Cardiac septum (tissue), 1 donor: ENCODE data around the gene SPATA2L. TPM values are rescaled to one million over a fixed set of nuclear protein-coding genes. Genes with fewer than 3 reads are reported as not detected.
"Not testable (repeated sequence)": the region's sequence is repeated elsewhere in the genome, so short reads cannot be mapped to it uniquely, and the experiment has no call there.

Source experiments
- DNase-seq: peaks from one replicate; pipeline ENCODE4 v3.0.0-alpha.2; 2020; ENCODE audit warnings: low spot score
- intact Hi-C: fragments of 100-400 bp; cut with DNase I; formaldehyde crosslinking; loops from one replicate; pipeline ENCODE4 v1.14.0; 2022
- total RNA-seq: library from RNA; stranded (reverse); fragmentation: NEBNext Ultra II Directional; extraction: Animal tissue kit (Norgen Biotek cat#: 25700); gene quantifications from one replicate; pipeline ENCODE4 v1.2.1, GENCODE V29; 2021
- donor health status: DM: no; HTN: no; CAD: no.

The SPATA2L gene
- total RNA-seq, 1 donor from 2014 or later: 4.4 TPM

- DNase-seq: peak; percentile 12
- intact Hi-C loops: no loop called here
These were observed 33.9 kb downstream of the SPATA2L start for GRCh38 chr16:89667633-89668032.

DNA sequence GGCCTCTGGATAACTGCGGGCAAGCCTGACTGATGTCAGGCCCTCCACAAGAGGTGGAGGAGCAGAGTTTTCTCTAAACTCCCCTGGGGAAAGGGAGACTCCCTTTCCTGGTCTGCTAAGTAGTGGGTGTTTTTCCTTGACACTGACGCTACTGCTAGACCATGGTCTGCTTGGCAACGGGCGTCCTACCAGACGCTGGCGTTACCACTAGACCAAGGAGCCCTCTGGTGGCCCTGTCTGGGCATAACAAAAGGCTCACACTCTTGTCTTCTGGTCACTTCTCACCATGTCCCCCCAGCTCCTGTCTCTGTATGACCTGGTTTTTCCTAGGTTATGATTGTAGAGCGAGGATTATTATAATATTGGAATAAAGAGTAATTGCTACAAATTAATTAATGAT is 34.5 kb downstream of the SPATA2L start:
- peak; percentile 61 for DNase-seq
- intact Hi-C loops: not testable (repeated sequence)

- DNase-seq: peak; percentile 33
- intact Hi-C loops: not testable (repeated sequence)
These were observed 37.3 kb downstream of the SPATA2L start for GRCh38 chr16:89664238-89664637.

GRCh38 chr16:89661215-89661614 is 40.3 kb downstream of the SPATA2L start:
- DNase-seq: no peak

GRCh38 chr16:89660146-89660545 is 41.4 kb downstream of the SPATA2L start:
- intact Hi-C loops: no loop called here
- peak; percentile 55 for DNase-seq

More at GRCh38 chr16:89661215-89661614, 40.3 kb downstream of the SPATA2L start:
- intact Hi-C loops: no loop called here

GRCh38 chr16:89658221-89658879 is 43.2 kb downstream of the SPATA2L start:
- intact Hi-C loops: no loop called here

DNA sequence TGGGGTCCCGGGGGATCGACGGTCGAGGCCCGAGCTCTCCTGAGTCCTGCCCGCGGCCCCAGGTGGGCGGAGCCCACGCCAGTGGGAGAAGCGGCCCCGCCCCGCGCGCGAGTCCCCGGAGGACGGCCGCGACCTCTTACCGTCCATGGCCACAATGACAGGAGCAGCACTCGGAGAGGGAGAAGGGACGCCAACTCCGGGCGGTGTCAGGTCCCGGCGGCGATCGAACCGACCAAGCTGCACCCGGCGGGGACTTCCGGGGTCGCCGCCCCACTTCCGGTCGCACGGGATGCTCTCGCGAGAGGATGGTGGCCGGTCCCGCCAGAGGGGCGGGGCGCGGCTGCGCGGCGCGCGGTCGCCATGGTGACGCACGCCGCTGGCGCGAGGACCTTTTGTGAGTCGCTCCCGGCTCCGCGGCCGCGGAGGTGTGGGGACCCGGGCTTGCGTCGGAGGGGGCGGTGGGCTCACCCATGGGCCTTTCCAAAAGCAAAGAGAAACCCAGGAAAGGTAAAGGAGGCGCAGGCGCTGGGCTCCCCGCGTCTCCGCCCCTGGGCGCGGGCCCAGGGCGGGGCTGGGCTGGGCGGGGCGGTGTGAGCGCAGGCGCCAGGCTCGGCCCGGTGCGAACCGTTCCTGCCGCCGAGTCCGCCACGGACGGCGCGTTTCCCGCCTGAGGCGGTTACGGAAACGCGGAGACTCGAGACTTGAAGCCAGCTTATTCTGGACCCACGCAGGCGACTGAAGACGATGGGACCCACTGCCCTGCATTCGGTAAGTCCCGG is 43.9 kb downstream of the SPATA2L start, which contains the start of the genes CHMP1A and SPATA33:
Gene CHMP1A (minus strand): TSS at position 267 of the 779 bp plus-strand sequence. CDS start 120 bp downstream, at position 147.
Gene SPATA33 (plus strand): TSS at position 395 of the 779 bp plus-strand sequence. CDS start 76 bp downstream, at position 471.
- intact Hi-C loops: no loop called here

More at GRCh38 chr16:89658221-89658879, 43.2 kb downstream of the SPATA2L start:
- DNase-seq: peak; percentile 50

DNA sequence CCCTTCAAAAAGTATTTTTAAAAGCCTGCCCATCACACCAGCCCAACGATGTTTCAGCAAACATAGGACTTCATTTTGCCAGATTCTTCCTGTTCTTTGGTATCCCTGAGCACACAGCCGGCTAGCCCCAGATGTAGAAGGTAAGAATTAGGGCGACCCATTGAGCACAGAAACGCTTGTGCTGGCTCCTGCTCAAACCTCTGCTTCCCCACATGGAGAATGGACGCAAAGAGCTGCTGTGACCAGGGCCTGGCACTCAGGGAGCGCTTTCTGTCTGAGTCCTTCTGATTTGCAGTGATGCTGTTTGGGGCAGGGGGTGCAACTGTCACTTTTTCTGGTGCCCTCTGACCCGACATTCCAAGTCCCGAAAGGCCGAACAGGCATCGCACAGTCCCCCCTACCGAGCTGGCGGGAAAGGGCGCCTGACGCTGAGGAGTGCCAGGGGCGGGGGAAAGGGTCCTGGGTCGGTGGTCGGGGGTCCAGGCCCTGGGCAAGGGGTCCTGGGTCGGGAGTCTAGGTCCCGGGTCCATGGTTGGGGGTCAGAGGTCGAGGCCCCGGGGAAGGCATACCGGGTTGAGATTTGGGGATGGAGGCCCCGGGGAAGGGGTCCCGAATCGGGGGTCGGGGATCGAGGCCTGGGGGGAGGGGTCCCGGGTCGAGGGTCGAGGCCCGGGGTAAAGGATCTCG is 44.9 kb downstream of the SPATA2L start:
- no peak for DNase-seq
- intact Hi-C loops: no loop called here

More for the DNA sequence above, 43.9 kb downstream of the SPATA2L start, which contains the start of the genes CHMP1A and SPATA33:
- peak; percentile 92 for DNase-seq

DNA sequence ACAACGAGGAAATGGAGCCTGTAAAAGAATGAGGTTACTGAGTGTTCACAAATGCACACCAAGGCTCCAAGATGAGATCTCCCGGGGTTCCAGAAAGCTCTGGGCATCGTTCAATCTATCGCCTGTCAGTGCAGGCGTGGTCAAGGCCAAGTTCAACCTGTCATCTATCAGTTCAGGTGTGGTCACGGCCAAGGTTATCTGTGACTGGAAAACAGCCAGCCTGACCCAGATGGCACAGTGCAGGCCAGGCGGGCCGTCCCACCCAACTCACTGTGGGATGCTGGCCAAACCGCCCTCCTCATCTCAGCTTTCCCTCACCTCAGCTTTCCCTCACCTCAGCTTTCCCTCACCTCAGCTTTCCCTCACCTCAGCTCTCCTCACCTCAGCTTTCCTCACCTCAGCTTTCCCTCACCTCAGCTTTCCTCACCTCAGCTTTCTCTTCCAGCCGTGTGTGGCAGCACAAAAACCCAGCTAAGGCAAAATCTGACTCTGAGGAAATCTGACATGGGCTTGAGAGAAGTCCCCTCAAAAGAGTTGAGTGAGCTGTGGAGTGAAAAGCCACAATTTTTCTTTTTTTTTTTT is 46.4 kb downstream of the SPATA2L start:
- DNase-seq: no peak

GRCh38 chr16:89653656-89654295 is 47.7 kb downstream of the SPATA2L start:
- intact Hi-C loops: no loop called here
- no peak for DNase-seq

More for the DNA sequence above, 46.4 kb downstream of the SPATA2L start:
- intact Hi-C loops: no loop called here

DNA sequence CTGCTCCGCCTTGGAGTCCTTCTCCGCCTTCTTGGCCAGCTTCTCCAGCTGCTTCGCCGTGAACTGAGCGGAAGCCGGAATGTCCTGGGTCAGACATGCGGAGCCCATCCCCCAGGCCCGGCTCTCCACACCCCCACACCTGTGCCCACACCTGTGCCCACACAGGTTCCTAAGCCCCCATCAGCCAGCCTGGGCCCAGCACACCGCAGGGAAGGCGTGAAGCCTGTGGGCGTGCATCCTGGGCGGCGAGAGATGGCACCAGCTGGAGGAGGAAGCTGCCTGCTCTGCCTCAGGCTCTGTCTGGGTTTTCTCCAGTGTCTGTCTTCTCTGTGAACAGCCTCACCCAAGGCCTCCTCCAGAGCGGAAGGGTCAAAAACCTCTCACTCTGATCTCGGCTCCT is 49.9 kb downstream of the SPATA2L start:
- no peak for DNase-seq
- intact Hi-C loops: no loop called here

DNA sequence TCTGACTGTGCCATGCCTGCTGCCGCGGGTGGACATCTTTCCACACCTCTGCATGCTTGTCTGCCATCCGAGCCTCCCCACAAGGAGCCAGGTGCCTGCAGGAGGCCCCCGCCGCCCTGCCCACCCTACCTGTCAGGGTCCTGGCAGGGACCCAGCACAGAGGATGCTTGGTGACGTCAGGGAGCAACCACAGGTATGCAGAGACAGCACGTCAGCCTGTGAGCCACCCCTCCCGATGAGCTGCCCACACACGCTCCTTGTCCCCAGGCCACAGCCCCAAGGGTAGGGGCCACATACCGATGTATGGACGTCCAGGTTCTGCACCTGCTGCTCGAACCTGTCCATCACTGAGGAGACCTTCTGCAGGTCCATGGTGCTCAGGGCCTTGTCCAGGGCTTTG is 54.6 kb downstream of the SPATA2L start:
- intact Hi-C loops: no loop called here
- no peak for DNase-seq

Other genes with a start within 250 kb of the SPATA2L start
- 77.9 TPM for gene ANKRD11, start 211.1 kb downstream of the SPATA2L start, total RNA-seq
- gene SPG7, start 193.3 kb downstream of the SPATA2L start, total RNA-seq: 89.5 TPM
- 882 TPM for gene RPL13, start 141.0 kb downstream of the SPATA2L start, total RNA-seq
- not detected for gene CPNE7, start 125.9 kb downstream of the SPATA2L start, total RNA-seq
- not detected for gene DPEP1, start 88.1 kb downstream of the SPATA2L start, total RNA-seq
- gene CHMP1A, start 44.0 kb downstream of the SPATA2L start, total RNA-seq: 46.0 TPM
- gene SPATA33, start 43.9 kb downstream of the SPATA2L start, total RNA-seq: 4.3 TPM
- 32.9 TPM for gene CDK10, start 15.0 kb downstream of the SPATA2L start, total RNA-seq
- 19.7 TPM for gene VPS9D1, start 19.2 kb upstream of the SPATA2L start, total RNA-seq
- gene ZNF276, start 19.8 kb upstream of the SPATA2L start, total RNA-seq: 17.5 TPM
- 1.0 TPM for gene FANCA, start 114.9 kb upstream of the SPATA2L start, total RNA-seq
- gene SPIRE2, start 126.8 kb upstream of the SPATA2L start, total RNA-seq: 0.92 TPM
- gene TCF25, start 171.9 kb upstream of the SPATA2L start, total RNA-seq: 106 TPM
- gene MC1R, start 217.2 kb upstream of the SPATA2L start, total RNA-seq: 4.0 TPM
- 6.8 TPM for gene TUBB3, start 221.6 kb upstream of the SPATA2L start, total RNA-seq
- gene DEF8, start 247.1 kb upstream of the SPATA2L start, total RNA-seq: 42.8 TPM